ENCODE measurements around the gene HERPUD2. TPM values are rescaled to one million over a fixed set of nuclear protein-coding genes. Genes with fewer than 3 reads are reported as not detected.
A peak's percentile ranks its signal among the peaks of the same experiment; 100 is the strongest.
"Not testable (repeated sequence)": the region's sequence is repeated elsewhere in the genome, so short reads cannot be mapped to it uniquely, and the experiment has no call there.

HERPUD2 gene
- total and polyA plus RNA-seq, 12 donors: 7.1 to 21.3 (median 16.8) TPM

GRCh38 chr7:35691827-35692307, 3.1 kb downstream of the HERPUD2 start:
- Histone ChIP-seq H3K4me3 (peak overlapping the region in 9 of 10 donors; percentile 12 to 98 (median 93)), H3K27ac (peak overlapping the region in 5 of 10 donors; percentile 20 to 100 (median 37)), H3K27me3 (no peaks in the 10 kb centered on the region), H3K9me3 (no peaks in the 10 kb centered on the region), H3K36me3 (peaks cover 0 to 11% (median 0%) of the 10 kb centered on the region in 9 donors), H3K4me1 (peaks cover 4 to 87% (median 79%) of the 10 kb centered on the region in 9 donors)
- DNase-seq (no peak), ATAC-seq (no peak)
- 36 to 38% methylated on average over 6 of the region's 6 CpGs for WGBS, 2 donors
- no peak for TF ChIP-seq CTCF (IDR thresholded peaks at IDR 0.05)
- intact Hi-C loops (cut with DNase I): loop anchor here in 2 of 10 donors (5.0 kb wide), 2 partner anchors 40 to 50 kb away; no protein-coding TSS in a partner anchor

- Histone ChIP-seq H3K4me3 (peak overlapping the region in 8 of 10 donors; percentile 3 to 98 (median 94)), H3K4me1 (peaks cover 4 to 84% (median 79%) of the 10 kb centered on the region in 9 donors), H3K9me3 (no peaks in the 10 kb centered on the region), H3K27ac (peak overlapping the region in 2 of 10 donors; percentile 95 to 100), H3K27me3 (no peaks in the 10 kb centered on the region), H3K36me3 (peaks cover 0 to 11% (median 0%) of the 10 kb centered on the region in 9 donors)
- TF ChIP-seq CTCF (IDR thresholded peaks at IDR 0.05): no peak
- WGBS, 2 donors: 84 to 87% methylated on average over 1 of the region's 1 CpG
- DNase-seq (no peak), ATAC-seq (no peak)
- intact Hi-C loops (cut with DNase I): loop anchor here in 2 of 10 donors (5.0 kb wide), 2 partner anchors 39 to 49 kb away; no protein-coding TSS in a partner anchor
These were observed 3.6 kb downstream of the HERPUD2 start for GRCh38 chr7:35691366-35691765.

GRCh38 chr7:35690614-35691013, 4.3 kb downstream of the HERPUD2 start:
- Histone ChIP-seq H3K27ac (peak overlapping the region in 1 of 10 donors; percentile 100), H3K4me3 (peak overlapping the region in 2 of 10 donors; percentile 66 to 97), H3K36me3 (peaks cover 0 to 11% (median 0%) of the 10 kb centered on the region in 9 donors), H3K4me1 (peaks cover 4 to 76% (median 72%) of the 10 kb centered on the region in 9 donors)
- not testable (repeated sequence) for DNase-seq, H3K9me3 ChIP-seq, H3K27me3 ChIP-seq, ATAC-seq
- intact Hi-C loops (cut with DNase I): loop anchor here in 2 of 10 donors (5.0 kb wide), 2 partner anchors 38 to 48 kb away; no protein-coding TSS in a partner anchor
- 89 to 94% methylated on average over 10 of the region's 10 CpGs for WGBS, 2 donors

GRCh38 chr7:35685781-35686180, 9.2 kb downstream of the HERPUD2 start:
- 96 to 99% methylated on average over 5 of the region's 5 CpGs for WGBS, 2 donors
- H3K36me3 ChIP-seq: peaks cover 0 to 27% (median 0%) of the 10 kb centered on the region in 9 donors
- DNase-seq (no peak), ATAC-seq (no peak)
- H3K27ac ChIP-seq: no peak overlapping the region
- TF ChIP-seq CTCF (IDR thresholded peaks at IDR 0.05): no peak
- peaks cover 0 to 6% (median 0%) of the 10 kb centered on the region in 11 donors for H3K9me3 ChIP-seq
- intact Hi-C loops (cut with DNase I): no loop called here
- H3K27me3 ChIP-seq: no peaks in the 10 kb centered on the region
- no peak overlapping the region for H3K4me3 ChIP-seq
- peaks cover 0 to 58% (median 40%) of the 10 kb centered on the region in 9 donors for H3K4me1 ChIP-seq
